GM12872 (cell line): ENCODE measurements around the gene PLD3.

Source experiments
- TF ChIP-seq, protein P1 (sequence below): IDR thresholded peaks from 3 replicates; pipeline ENCODE4 v1.5.1; 2011; ENCODE audit warnings: low read depth, mild to moderate bottlenecking, low read length, moderate library complexity; ENCODE audit not compliant: insufficient read depth

PLD3 gene

GRCh38 chr19:40367577-40368434 lies 19.3 kb downstream of the PLD3 start:
- TF ChIP-seq, protein P1, sequence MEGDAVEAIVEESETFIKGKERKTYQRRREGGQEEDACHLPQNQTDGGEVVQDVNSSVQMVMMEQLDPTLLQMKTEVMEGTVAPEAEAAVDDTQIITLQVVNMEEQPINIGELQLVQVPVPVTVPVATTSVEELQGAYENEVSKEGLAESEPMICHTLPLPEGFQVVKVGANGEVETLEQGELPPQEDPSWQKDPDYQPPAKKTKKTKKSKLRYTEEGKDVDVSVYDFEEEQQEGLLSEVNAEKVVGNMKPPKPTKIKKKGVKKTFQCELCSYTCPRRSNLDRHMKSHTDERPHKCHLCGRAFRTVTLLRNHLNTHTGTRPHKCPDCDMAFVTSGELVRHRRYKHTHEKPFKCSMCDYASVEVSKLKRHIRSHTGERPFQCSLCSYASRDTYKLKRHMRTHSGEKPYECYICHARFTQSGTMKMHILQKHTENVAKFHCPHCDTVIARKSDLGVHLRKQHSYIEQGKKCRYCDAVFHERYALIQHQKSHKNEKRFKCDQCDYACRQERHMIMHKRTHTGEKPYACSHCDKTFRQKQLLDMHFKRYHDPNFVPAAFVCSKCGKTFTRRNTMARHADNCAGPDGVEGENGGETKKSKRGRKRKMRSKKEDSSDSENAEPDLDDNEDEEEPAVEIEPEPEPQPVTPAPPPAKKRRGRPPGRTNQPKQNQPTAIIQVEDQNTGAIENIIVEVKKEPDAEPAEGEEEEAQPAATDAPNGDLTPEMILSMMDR: no peak

- TF ChIP-seq, protein P1: no peak
Measured at GRCh38 chr19:40369797-40370196, 21.3 kb downstream of the PLD3 start.

GRCh38 chr19:40370997-40371801 lies 22.7 kb downstream of the PLD3 start:
- TF ChIP-seq, protein P1: no peak

DNA sequence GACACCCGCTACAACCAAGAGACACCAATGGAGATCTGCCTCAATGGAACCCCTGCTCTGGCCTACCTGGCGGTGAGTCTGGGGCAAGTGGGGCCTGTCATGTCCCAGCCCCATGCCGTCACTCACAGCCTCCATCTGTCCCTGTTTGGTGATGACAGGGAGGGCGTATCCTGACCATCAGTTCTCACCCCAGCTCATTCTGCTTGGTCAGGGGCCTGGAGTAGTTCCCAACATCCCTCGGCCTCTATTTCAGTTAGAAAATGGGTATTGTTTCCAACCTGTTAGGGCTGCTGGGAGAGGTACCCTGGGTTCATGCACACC lies 23.3 kb downstream of the PLD3 start:
- TF ChIP-seq, protein P1: no peak

- TF ChIP-seq, protein P1: no peak
Measured at GRCh38 chr19:40374084-40374483, 25.6 kb downstream of the PLD3 start.

GRCh38 chr19:40376286-40376862 lies 27.9 kb downstream of the PLD3 start:
- TF ChIP-seq, protein P1: no peak

- TF ChIP-seq, protein P1: no peak
Measured at GRCh38 chr19:40377876-40378385, 29.4 kb downstream of the PLD3 start.
